Measurements from ENCODE around the gene FAM187B.
A peak's percentile ranks its signal among the peaks of the same experiment; 100 is the strongest.

The FAM187B gene

GRCh38 chr19:35272122-35272719 lies 43.7 kb upstream of the FAM187B start:
- Histone ChIP-seq H3K9ac (ENCODE audit: low read length) (no peak overlapping the region), H2AK5ac (ENCODE audit: low read length) (no peak overlapping the region), H2BK5ac (ENCODE audit: low read length) (no peak overlapping the region), H4K5ac (ENCODE audit: low read length) (no peak overlapping the region), H2BK120ac (ENCODE audit: low read depth, low read length) (no peak overlapping the region), H3K18ac (ENCODE audit: low read length) (no peak overlapping the region), H3K27me3 (ENCODE audit: insufficient read depth, low read length, poor library complexity) (no peaks in the 10 kb centered on the region), H3K4ac (ENCODE audit: low read depth, low read length) (no peak overlapping the region), H3K79me1 (ENCODE audit: low read length) (peaks cover 9% of the 10 kb centered on the region), H3K79me2 (ENCODE audit: control insufficient read depth, insufficient read depth, low read length) (peaks cover 3% of the 10 kb centered on the region), H3K56ac (ENCODE audit: low read length) (no peak overlapping the region), H3K27ac (ENCODE audit: low read depth, low read length) (no peak overlapping the region), H3K4me1 (ENCODE audit: control insufficient read depth, low read depth, low read length) (peaks cover 2% of the 10 kb centered on the region), H3K23ac (ENCODE audit: low read length) (no peak overlapping the region), H3K36me3 (ENCODE audit: control insufficient read depth, insufficient read depth, low read length) (peaks cover 9% of the 10 kb centered on the region), H3K4me3 (ENCODE audit: low read length) (no peak overlapping the region), H3K4me2 (ENCODE audit: low read length) (no peak overlapping the region), H4K8ac (ENCODE audit: low read depth, low read length) (no peak overlapping the region), H2BK15ac (replicated peaks; ENCODE audit: low read depth) (no peak overlapping the region)
- no CpG with 5 or more reads among the region's 16 CpGs for WGBS (ENCODE audit: extremely low coverage, insufficient coverage, low lambda C conversion rate)
- DNase-seq, result no peak

GRCh38 chr19:35271546-35271945 lies 43.0 kb upstream of the FAM187B start:
- peaks cover 9% of the 10 kb centered on the region for H3K79me1 ChIP-seq (ENCODE audit: low read length)
- no peak overlapping the region for H3K4me2 ChIP-seq (ENCODE audit: low read length)
- no peak overlapping the region for H2BK5ac ChIP-seq (ENCODE audit: low read length)
- WGBS (ENCODE audit: extremely low coverage, insufficient coverage, low lambda C conversion rate), result no CpG with 5 or more reads among the region's 7 CpGs
- no peak overlapping the region for H2BK120ac ChIP-seq (ENCODE audit: low read depth, low read length)
- no peak overlapping the region for H2BK15ac ChIP-seq (replicated peaks; ENCODE audit: low read depth)
- H3K18ac ChIP-seq (ENCODE audit: low read length), result no peak overlapping the region
- no peaks in the 10 kb centered on the region for H3K27me3 ChIP-seq (ENCODE audit: insufficient read depth, low read length, poor library complexity)
- no peak overlapping the region for H3K4ac ChIP-seq (ENCODE audit: low read depth, low read length)
- H3K36me3 ChIP-seq (ENCODE audit: control insufficient read depth, insufficient read depth, low read length), result peaks cover 9% of the 10 kb centered on the region
- peaks cover 3% of the 10 kb centered on the region for H3K79me2 ChIP-seq (ENCODE audit: control insufficient read depth, insufficient read depth, low read length)
- no peak overlapping the region for H3K56ac ChIP-seq (ENCODE audit: low read length)
- no peak overlapping the region for H3K9ac ChIP-seq (ENCODE audit: low read length)
- H4K8ac ChIP-seq (ENCODE audit: low read depth, low read length), result no peak overlapping the region
- H3K23ac ChIP-seq (ENCODE audit: low read length), result no peak overlapping the region
- peaks cover 2% of the 10 kb centered on the region for H3K4me1 ChIP-seq (ENCODE audit: control insufficient read depth, low read depth, low read length)
- H3K4me3 ChIP-seq (ENCODE audit: low read length), result no peak overlapping the region
- no peak for DNase-seq
- H2AK5ac ChIP-seq (ENCODE audit: low read length), result no peak overlapping the region
- H3K27ac ChIP-seq (ENCODE audit: low read depth, low read length), result no peak overlapping the region
- no peak overlapping the region for H4K5ac ChIP-seq (ENCODE audit: low read length)

- Histone ChIP-seq H2BK120ac (ENCODE audit: low read depth, low read length) (no peak overlapping the region), H3K56ac (ENCODE audit: low read length) (peak overlapping the region; percentile 80), H3K9ac (ENCODE audit: low read length) (peak overlapping the region; percentile 61), H3K27me3 (ENCODE audit: insufficient read depth, low read length, poor library complexity) (no peaks in the 10 kb centered on the region), H4K5ac (ENCODE audit: low read length) (no peak overlapping the region), H3K23ac (ENCODE audit: low read length) (no peak overlapping the region), H3K79me2 (ENCODE audit: control insufficient read depth, insufficient read depth, low read length) (peaks cover 3% of the 10 kb centered on the region), H4K8ac (ENCODE audit: low read depth, low read length) (no peak overlapping the region), H2BK15ac (replicated peaks; ENCODE audit: low read depth) (no peak overlapping the region), H3K27ac (ENCODE audit: low read depth, low read length) (no peak overlapping the region), H3K4me1 (ENCODE audit: control insufficient read depth, low read depth, low read length) (peaks cover 2% of the 10 kb centered on the region), H3K36me3 (ENCODE audit: control insufficient read depth, insufficient read depth, low read length) (peaks cover 11% of the 10 kb centered on the region), H3K4me2 (ENCODE audit: low read length) (peak overlapping the region; percentile 80), H2BK5ac (ENCODE audit: low read length) (no peak overlapping the region), H3K79me1 (ENCODE audit: low read length) (peaks cover 11% of the 10 kb centered on the region), H2AK5ac (ENCODE audit: low read length) (no peak overlapping the region), H3K4ac (ENCODE audit: low read depth, low read length) (no peak overlapping the region), H3K18ac (ENCODE audit: low read length) (no peak overlapping the region), H3K4me3 (ENCODE audit: low read length) (no peak overlapping the region)
- DNase-seq, result no peak
- no CpG with 5 or more reads among the region's 16 CpGs for WGBS (ENCODE audit: extremely low coverage, insufficient coverage, low lambda C conversion rate)
These were observed 41.9 kb upstream of the FAM187B start for GRCh38 chr19:35270381-35270811.

- Histone ChIP-seq H3K27ac (ENCODE audit: low read depth, low read length) (peak overlapping the region; percentile 91), H3K4ac (ENCODE audit: low read depth, low read length) (peak overlapping the region; percentile 89), H3K4me1 (ENCODE audit: control insufficient read depth, low read depth, low read length) (peaks cover 2% of the 10 kb centered on the region), H3K36me3 (ENCODE audit: control insufficient read depth, insufficient read depth, low read length) (peaks cover 15% of the 10 kb centered on the region), H2BK15ac (replicated peaks; ENCODE audit: low read depth) (no peak overlapping the region), H4K5ac (ENCODE audit: low read length) (no peak overlapping the region), H2BK5ac (ENCODE audit: low read length) (no peak overlapping the region), H2BK120ac (ENCODE audit: low read depth, low read length) (peak overlapping the region; percentile 88), H2AK5ac (ENCODE audit: low read length) (no peak overlapping the region), H3K23ac (ENCODE audit: low read length) (peak overlapping the region; percentile 89), H3K79me2 (ENCODE audit: control insufficient read depth, insufficient read depth, low read length) (peaks cover 3% of the 10 kb centered on the region), H3K27me3 (ENCODE audit: insufficient read depth, low read length, poor library complexity) (no peaks in the 10 kb centered on the region), H3K4me3 (ENCODE audit: low read length) (peak overlapping the region; percentile 54), H3K79me1 (ENCODE audit: low read length) (peaks cover 11% of the 10 kb centered on the region), H3K56ac (ENCODE audit: low read length) (peak overlapping the region; percentile 92), H4K8ac (ENCODE audit: low read depth, low read length) (no peak overlapping the region), H3K4me2 (ENCODE audit: low read length) (peak overlapping the region; percentile 80), H3K18ac (ENCODE audit: low read length) (peak overlapping the region; percentile 88), H3K9ac (ENCODE audit: low read length) (peak overlapping the region; percentile 84)
- DNase-seq, result peak; percentile 93
- no CpG with 5 or more reads among the region's 66 CpGs for WGBS (ENCODE audit: extremely low coverage, insufficient coverage, low lambda C conversion rate)
These were observed 41.0 kb upstream of the FAM187B start for GRCh38 chr19:35269438-35270117.

GRCh38 chr19:35268536-35269437 lies 40.2 kb upstream of the FAM187B start, which contains the start of gene USF2:
Gene USF2, plus strand, starts transcription at chr19:35268962. Its CDS starts 140 bp downstream, at chr19:35269102.
- peak within 1 kb of the TSS; percentile 89 for H3K9ac ChIP-seq (ENCODE audit: low read length)
- no peaks in the 10 kb centered on the region for H3K27me3 ChIP-seq (ENCODE audit: insufficient read depth, low read length, poor library complexity)
- H2BK15ac ChIP-seq (replicated peaks; ENCODE audit: low read depth), result no peak within 1 kb of the TSS
- WGBS (ENCODE audit: extremely low coverage, insufficient coverage, low lambda C conversion rate), result no CpG with 5 or more reads among the region's 126 CpGs
- no peak within 1 kb of the TSS for H2BK5ac ChIP-seq (ENCODE audit: low read length)
- peak; percentile 81 for DNase-seq
- H3K79me1 ChIP-seq (ENCODE audit: low read length), result peaks cover 11% of the 10 kb centered on the region
- peak within 1 kb of the TSS; percentile 95 for H3K56ac ChIP-seq (ENCODE audit: low read length)
- peak within 1 kb of the TSS; percentile 95 for H3K27ac ChIP-seq (ENCODE audit: low read depth, low read length)
- peak within 1 kb of the TSS; percentile 80 for H3K4me2 ChIP-seq (ENCODE audit: low read length)
- peaks cover 20% of the 10 kb centered on the region for H3K36me3 ChIP-seq (ENCODE audit: control insufficient read depth, insufficient read depth, low read length)
- peak within 1 kb of the TSS; percentile 90 for H3K4ac ChIP-seq (ENCODE audit: low read depth, low read length)
- H4K5ac ChIP-seq (ENCODE audit: low read length), result no peak within 1 kb of the TSS
- H2BK120ac ChIP-seq (ENCODE audit: low read depth, low read length), result peak within 1 kb of the TSS; percentile 88
- H3K4me1 ChIP-seq (ENCODE audit: control insufficient read depth, low read depth, low read length), result peaks cover 2% of the 10 kb centered on the region
- peak within 1 kb of the TSS; percentile 55 for H3K4me3 ChIP-seq (ENCODE audit: low read length)
- no peak within 1 kb of the TSS for H2AK5ac ChIP-seq (ENCODE audit: low read length)
- peak within 1 kb of the TSS; percentile 90 for H4K8ac ChIP-seq (ENCODE audit: low read depth, low read length)
- H3K23ac ChIP-seq (ENCODE audit: low read length), result no peak within 1 kb of the TSS
- H3K18ac ChIP-seq (ENCODE audit: low read length), result peak within 1 kb of the TSS; percentile 97
- peaks cover 3% of the 10 kb centered on the region for H3K79me2 ChIP-seq (ENCODE audit: control insufficient read depth, insufficient read depth, low read length)

All from mesendoderm (in vitro differentiated cells).